ENCODE data around the gene ATRN.
"Not testable (repeated sequence)": the region's sequence is repeated elsewhere in the genome, so short reads cannot be mapped to it uniquely, and the experiment has no call there.

ATRN gene

GRCh38 chr20:3470208-3470626 lies 601 bp upstream of the ATRN start:
- DNase-seq (ENCODE audit: low read depth): no peak

- DNase-seq (ENCODE audit: low read depth): no peak
These were observed 691 bp downstream of the ATRN start for GRCh38 chr20:3471397-3472021.

- no peak for DNase-seq (ENCODE audit: low read depth)
These were observed 1.3 kb downstream of the ATRN start for GRCh38 chr20:3472105-3472504.

GRCh38 chr20:3473324-3473723 lies 2.5 kb downstream of the ATRN start:
- no peak for DNase-seq (ENCODE audit: low read depth)

GRCh38 chr20:3473944-3474343 lies 3.1 kb downstream of the ATRN start:
- DNase-seq (ENCODE audit: low read depth): no peak

GRCh38 chr20:3477003-3477860 lies 6.4 kb downstream of the ATRN start:
- not testable (repeated sequence) for DNase-seq (ENCODE audit: low read depth)

- DNase-seq (ENCODE audit: low read depth): no peak
These were observed 7.2 kb downstream of the ATRN start for GRCh38 chr20:3477861-3478544.

GRCh38 chr20:3479025-3479424 lies 8.2 kb downstream of the ATRN start:
- no peak for DNase-seq (ENCODE audit: low read depth)

GRCh38 chr20:3479759-3480615 lies 9.2 kb downstream of the ATRN start:
- DNase-seq (ENCODE audit: low read depth): no peak

- no peak for DNase-seq (ENCODE audit: low read depth)
These were observed 12.5 kb downstream of the ATRN start for GRCh38 chr20:3483309-3483708.

GRCh38 chr20:3483784-3484183 lies 13.0 kb downstream of the ATRN start:
- no peak for DNase-seq (ENCODE audit: low read depth)

- DNase-seq (ENCODE audit: low read depth): no peak
These were observed 15.1 kb downstream of the ATRN start for GRCh38 chr20:3485913-3486312.

GRCh38 chr20:3486850-3487249 lies 16.0 kb downstream of the ATRN start:
- DNase-seq (ENCODE audit: low read depth): no peak

GRCh38 chr20:3492669-3493068 lies 21.9 kb downstream of the ATRN start:
- no peak for DNase-seq (ENCODE audit: low read depth)

GRCh38 chr20:3494218-3494617 lies 23.4 kb downstream of the ATRN start:
- no peak for DNase-seq (ENCODE audit: low read depth)

- no peak for DNase-seq (ENCODE audit: low read depth)
These were observed 32.1 kb downstream of the ATRN start for GRCh38 chr20:3502878-3503277.

GRCh38 chr20:3505148-3505547 lies 34.3 kb downstream of the ATRN start:
- DNase-seq (ENCODE audit: low read depth): no peak

GRCh38 chr20:3509064-3509463 lies 38.2 kb downstream of the ATRN start:
- DNase-seq (ENCODE audit: low read depth): no peak

- no peak for DNase-seq (ENCODE audit: low read depth)
These were observed 39.3 kb downstream of the ATRN start for GRCh38 chr20:3510110-3510509.

- not testable (repeated sequence) for DNase-seq (ENCODE audit: low read depth)
These were observed 41.4 kb downstream of the ATRN start for GRCh38 chr20:3512239-3512638.

GRCh38 chr20:3514012-3514642 lies 43.3 kb downstream of the ATRN start:
- no peak for DNase-seq (ENCODE audit: low read depth)
